Mesothelial cell of epicardium (in vitro differentiated cells): ENCODE results near the gene ATP5F1E. TPM values are rescaled to one million over a fixed set of nuclear protein-coding genes. Genes with fewer than 3 reads are reported as not detected.
"Not testable (repeated sequence)": the region's sequence is repeated elsewhere in the genome, so short reads cannot be mapped to it uniquely, and the experiment has no call there.

Experiments used
- DNase-seq, 2 experiments: peaks; one replicate each; pipeline ENCODE4 v3.0.0; 2021; ENCODE audit warnings: low spot score in 2 of 2; ENCODE audit not compliant: unreplicated experiment in 2 of 2
- H3K27ac Mint-ChIP-seq: 2 replicates; pipeline ENCODE4 v1.8.0; 2021; ENCODE audit warnings: mixed read lengths
- H3K27me3 Mint-ChIP-seq: 2 replicates; pipeline ENCODE4 v1.8.0; 2021; ENCODE audit warnings: low read depth, mixed read lengths
- H3K36me3 Mint-ChIP-seq: 2 replicates; pipeline ENCODE4 v1.8.0; 2021; ENCODE audit warnings: mixed read lengths
- H3K4me1 Mint-ChIP-seq: 2 replicates; pipeline ENCODE4 v1.8.0; 2021; ENCODE audit warnings: mixed read lengths
- H3K4me3 Mint-ChIP-seq: 2 replicates; pipeline ENCODE4 v1.8.0; 2021; ENCODE audit warnings: mild to moderate bottlenecking, moderate library complexity, mixed read lengths
- H3K9me3 Mint-ChIP-seq: 2 replicates; pipeline ENCODE4 v1.8.0; 2021; ENCODE audit warnings: mixed read lengths
- CTCF ChIP-seq: fragments of 200-600 bp; sonication (generic); IDR thresholded peaks from one replicate; pipeline ENCODE4 v1.5.0; 2021; ENCODE audit warnings: antibody characterized with exemption; ENCODE audit not compliant: unreplicated experiment
- total RNA-seq: library from RNA; stranded (reverse); gene quantifications from 3 replicates; pipeline ENCODE4 v1.2.1, GENCODE V29; 2021

The ATP5F1E gene
- total RNA-seq, 1 donor from 2014 or later = 52.7 TPM

DNA sequence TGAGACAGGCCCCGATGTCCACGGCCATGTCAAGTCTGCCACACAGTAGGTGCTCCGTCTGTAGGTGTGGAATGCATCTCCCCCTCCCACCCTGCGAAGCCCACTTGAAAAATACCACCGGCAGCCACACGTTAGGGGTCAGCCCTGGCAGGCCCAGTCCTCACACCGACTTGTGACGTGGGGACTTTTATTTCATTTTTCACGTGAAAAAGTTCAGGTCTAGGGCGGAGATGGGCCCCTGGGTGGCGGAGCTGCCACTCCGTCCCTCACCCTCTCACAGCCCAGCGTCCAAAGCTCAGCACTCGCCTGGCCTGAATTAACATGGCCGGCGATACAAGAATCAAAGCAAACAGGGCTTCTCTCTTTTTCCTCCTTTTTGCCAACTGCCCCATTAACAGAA, 16.7 kb downstream of the ATP5F1E start:
- H3K27ac Mint-ChIP-seq = no peak overlapping the region
- no peaks in the 10 kb centered on the region for H3K9me3 Mint-ChIP-seq

GRCh38 chr20:59014680-59015389, 17.3 kb downstream of the ATP5F1E start:
- Mint-ChIP-seq H3K9me3 (no peaks in the 10 kb centered on the region), H3K4me1 (peaks cover 34% of the 10 kb centered on the region), H3K27ac (no peak overlapping the region), H3K4me3 (no peak overlapping the region), H3K36me3 (no peaks in the 10 kb centered on the region), H3K27me3 (no peaks in the 10 kb centered on the region)
- peak in 1 of 2 experiments; percentile 11 for DNase-seq
- no peak for TF ChIP-seq CTCF

More for the DNA sequence above, 16.7 kb downstream of the ATP5F1E start:
- Mint-ChIP-seq H3K4me1 (peaks cover 29% of the 10 kb centered on the region), H3K4me3 (no peak overlapping the region), H3K36me3 (no peaks in the 10 kb centered on the region), H3K27me3 (no peaks in the 10 kb centered on the region)
- no peak for TF ChIP-seq CTCF
- DNase-seq = no peak

- Mint-ChIP-seq H3K27ac (no peak overlapping the region), H3K9me3 (no peaks in the 10 kb centered on the region), H3K4me3 (no peak overlapping the region), H3K4me1 (peaks cover 35% of the 10 kb centered on the region), H3K27me3 (no peaks in the 10 kb centered on the region), H3K36me3 (no peaks in the 10 kb centered on the region)
- TF ChIP-seq CTCF = no peak
- DNase-seq = peak in 1 of 2 experiments; percentile 20
Measured at GRCh38 chr20:59013959-59014608, 18.1 kb downstream of the ATP5F1E start.

DNA sequence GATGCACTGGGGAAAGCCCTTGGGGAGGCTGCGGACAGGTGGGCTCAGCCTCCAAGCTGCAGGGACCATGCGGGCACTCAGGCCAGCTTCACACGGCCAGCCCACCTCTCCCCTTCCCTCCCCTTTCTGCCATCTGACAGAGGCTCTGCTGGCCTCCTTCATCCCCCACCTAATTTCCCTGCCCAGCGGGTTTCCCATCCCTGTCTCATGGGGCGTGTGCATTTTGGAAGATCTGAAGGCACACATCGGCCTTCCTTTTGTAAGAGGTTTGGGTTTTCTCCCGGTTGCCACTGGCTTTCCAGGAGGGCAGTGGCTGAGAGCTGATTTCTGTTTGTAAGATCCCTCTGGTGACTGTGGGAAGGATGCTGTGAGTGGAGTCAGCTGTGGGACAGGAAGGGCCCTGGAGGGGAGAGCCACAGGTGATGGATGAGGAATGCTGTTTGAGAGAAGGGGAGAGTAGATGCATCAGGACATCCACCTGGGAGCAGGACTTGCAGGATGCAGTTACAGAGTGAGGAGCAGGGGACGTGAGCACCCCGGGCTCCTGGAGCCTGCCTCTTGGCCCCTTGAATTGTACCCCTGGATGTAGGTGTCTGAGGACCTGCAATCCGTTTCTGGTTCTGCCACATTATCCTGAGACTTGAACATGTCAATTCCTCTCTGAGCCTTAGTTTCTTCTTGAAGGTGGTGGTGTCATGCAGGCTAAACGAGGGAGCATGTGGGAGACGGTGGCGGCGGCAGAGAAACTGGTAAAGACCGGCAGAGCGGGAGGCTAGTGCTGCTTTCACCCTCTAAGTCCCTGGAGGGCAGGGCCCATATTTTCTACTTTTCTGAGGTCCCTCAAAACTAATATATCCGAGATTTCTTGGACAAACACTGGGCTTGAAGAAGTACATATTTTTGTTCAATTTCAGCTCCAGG, 18.8 kb downstream of the ATP5F1E start:
- peak in 1 of 2 experiments; percentile 26 for DNase-seq
- Mint-ChIP-seq H3K4me3 (no peak overlapping the region), H3K27ac (no peak overlapping the region), H3K27me3 (no peaks in the 10 kb centered on the region), H3K9me3 (no peaks in the 10 kb centered on the region), H3K4me1 (peaks cover 35% of the 10 kb centered on the region), H3K36me3 (no peaks in the 10 kb centered on the region)
- no peak for TF ChIP-seq CTCF

DNA sequence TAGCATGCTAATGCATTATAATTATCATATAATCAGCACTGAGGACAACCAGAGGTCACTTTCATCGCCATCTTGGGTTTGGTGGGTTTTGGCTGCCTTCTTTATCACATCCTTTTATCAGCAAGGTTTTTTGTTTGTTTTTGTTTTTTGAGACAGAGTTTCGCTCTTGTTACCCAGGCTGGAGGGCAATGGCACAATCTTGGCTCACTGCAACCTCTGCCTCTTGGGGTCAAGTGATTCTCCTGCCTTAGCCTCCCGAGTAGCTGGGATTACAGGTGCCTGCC, 20.3 kb downstream of the ATP5F1E start:
- H3K4me1 Mint-ChIP-seq = peaks cover 33% of the 10 kb centered on the region
- not testable (repeated sequence) for H3K4me3 Mint-ChIP-seq, H3K27ac Mint-ChIP-seq, DNase-seq, H3K9me3 Mint-ChIP-seq, H3K27me3 Mint-ChIP-seq, H3K36me3 Mint-ChIP-seq
